ENCODE results near the gene MBD4. TPM values are rescaled to one million over a fixed set of nuclear protein-coding genes. Genes with fewer than 3 reads are reported as not detected.
A peak's percentile ranks its signal among the peaks of the same experiment; 100 is the strongest.
"Not testable (repeated sequence)": the region's sequence is repeated elsewhere in the genome, so short reads cannot be mapped to it uniquely, and the experiment has no call there.

Gene MBD4
- total RNA-seq, 4 donors from 2014 or later: 15.0 to 34.4 (median 30.4) TPM

- TF ChIP-seq CTCF (IDR thresholded peaks at IDR 0.05) (no peak), POLR2AphosphoS5 (IDR thresholded peaks at IDR 0.05) (peak in 2 of 3 donors; percentile 10 to 68)
- peak overlapping the region; percentile 40 to 73 (median 61) for H3K27ac ChIP-seq
- H3K4me1 ChIP-seq: peaks cover 0 to 18% (median 6%) of the 10 kb centered on the region in 4 donors
- H3K27me3 ChIP-seq: no peaks in the 10 kb centered on the region
- intact Hi-C loops (cut with DNase I; ENCODE audit: low total_unique reads) (no loop called here), in situ Hi-C loops (cut with MboI; ENCODE audit: low pct_ligation_motif_present in 1 of 4, low pct_unique_long_range_greater_than_20kb in 1 of 4, low sequenced_read_pairs in 3 of 4) (loop anchor here (25.0 kb wide), 3 partner anchors 151 to 451 kb away; no protein-coding TSS in a partner anchor)
- no peak overlapping the region for H3K4me3 ChIP-seq
- peak; percentile 68 for DNase-seq
- 69 to 72% methylated on average over 3 to 11 of the region's 11 CpGs for WGBS, 2 donors (ENCODE audit: low coverage in 1 of 2)
- no peaks in the 10 kb centered on the region for H3K36me3 ChIP-seq
- H3K9me3 ChIP-seq: no peaks in the 10 kb centered on the region
Observed at GRCh38 chr3:129485721-129486663, 46.2 kb upstream of the MBD4 start.

- H3K36me3 ChIP-seq; H3K4me3 ChIP-seq; H3K27me3 ChIP-seq; H3K9me3 ChIP-seq; DNase-seq; intact Hi-C loops (cut with DNase I; ENCODE audit: low total_unique reads): not testable (repeated sequence)
- Histone ChIP-seq H3K4me1 (peaks cover 0 to 12% (median 0%) of the 10 kb centered on the region in 4 donors), H3K27ac (peak overlapping the region; percentile 40 to 73 (median 54))
- 87 to 98% methylated on average over 6 of the region's 6 CpGs for WGBS, 2 donors (ENCODE audit: low coverage in 1 of 2)
- in situ Hi-C loops (cut with MboI; ENCODE audit: low pct_ligation_motif_present in 1 of 4, low pct_unique_long_range_greater_than_20kb in 1 of 4, low sequenced_read_pairs in 3 of 4): loop anchor here (25.0 kb wide), 3 partner anchors 152 to 452 kb away; no protein-coding TSS in a partner anchor
Observed at GRCh38 chr3:129485146-129485545, 45.4 kb upstream of the MBD4 start.

- in situ Hi-C loops (cut with MboI; ENCODE audit: low pct_ligation_motif_present in 1 of 4, low pct_unique_long_range_greater_than_20kb in 1 of 4, low sequenced_read_pairs in 3 of 4) (loop anchor here (25.0 kb wide), 3 partner anchors 153 to 453 kb away; no protein-coding TSS in a partner anchor), intact Hi-C loops (cut with DNase I; ENCODE audit: low total_unique reads) (no loop called here)
- Histone ChIP-seq H3K4me1 (peaks cover 0 to 12% (median 0%) of the 10 kb centered on the region in 4 donors), H3K36me3 (no peaks in the 10 kb centered on the region), H3K9me3 (no peaks in the 10 kb centered on the region), H3K4me3 (no peak overlapping the region), H3K27ac (no peak overlapping the region), H3K27me3 (no peaks in the 10 kb centered on the region)
- DNase-seq: no peak
- WGBS, 2 donors (ENCODE audit: low coverage in 1 of 2): 93 to 100% methylated on average over 4 to 8 of the region's 8 CpGs
- no peak for TF ChIP-seq POLR2AphosphoS5 (IDR thresholded peaks at IDR 0.05)
- TF ChIP-seq EP300 (IDR thresholded peaks at IDR 0.05; ENCODE audit: low read depth): no peak
- TF ChIP-seq CTCF (IDR thresholded peaks at IDR 0.05): no peak
- TF ChIP-seq POLR2A (IDR thresholded peaks at IDR 0.05): no peak
Observed at GRCh38 chr3:129483870-129484269, 44.1 kb upstream of the MBD4 start.

GRCh38 chr3:129482721-129483120 is 43.0 kb upstream of the MBD4 start:
- Histone ChIP-seq H3K27ac (no peak overlapping the region), H3K4me1 (peaks cover 0 to 12% (median 0%) of the 10 kb centered on the region in 4 donors), H3K4me3 (no peak overlapping the region), H3K27me3 (no peaks in the 10 kb centered on the region), H3K36me3 (peaks cover 0 to 3% (median 0%) of the 10 kb centered on the region in 4 donors), H3K9me3 (no peaks in the 10 kb centered on the region)
- WGBS, 2 donors (ENCODE audit: low coverage in 1 of 2): 94% methylated on average over 1 of the region's 1 CpG; no CpG with 5 or more reads in 1 of the 2 donors
- no peak for DNase-seq
- intact Hi-C loops (cut with DNase I; ENCODE audit: low total_unique reads): no loop called here
- in situ Hi-C loops (cut with MboI; ENCODE audit: low pct_ligation_motif_present in 1 of 4, low pct_unique_long_range_greater_than_20kb in 1 of 4, low sequenced_read_pairs in 3 of 4): loop anchor here (25.0 kb wide), 3 partner anchors 155 to 455 kb away; no protein-coding TSS in a partner anchor
- no peak for TF ChIP-seq POLR2AphosphoS5 (IDR thresholded peaks at IDR 0.05)
- TF ChIP-seq CTCF (IDR thresholded peaks at IDR 0.05): no peak
- no peak for TF ChIP-seq POLR2A (IDR thresholded peaks at IDR 0.05)
- TF ChIP-seq EP300 (IDR thresholded peaks at IDR 0.05; ENCODE audit: low read depth): no peak
